Measurements from ENCODE around the gene TCP1. TPM values are rescaled to one million over a fixed set of nuclear protein-coding genes. Genes with fewer than 3 reads are reported as not detected.

TCP1 gene
- total RNA-seq, 1 donor from 2014 or later, result 213 TPM

GRCh38 chr6:159823953-159824352, 34.6 kb upstream of the TCP1 start:
- Mint-ChIP-seq H3K27me3 (ENCODE audit: unreplicated experiment) (peaks cover 9% of the 10 kb centered on the region), H3K36me3 (ENCODE audit: low read depth, unreplicated experiment) (peaks cover 7% of the 10 kb centered on the region), H3K27ac (ENCODE audit: unreplicated experiment) (no peak overlapping the region), H3K9me3 (ENCODE audit: unreplicated experiment) (no peaks in the 10 kb centered on the region), H3K4me3 (ENCODE audit: unreplicated experiment) (no peak overlapping the region), H3K4me1 (ENCODE audit: unreplicated experiment) (peaks cover 5% of the 10 kb centered on the region)
- no peak for TF ChIP-seq CTCF (IDR thresholded peaks at IDR 0.05; ENCODE audit: unreplicated experiment)
- DNase-seq (ENCODE audit: low spot score), result no peak

GRCh38 chr6:159821726-159822125, 32.3 kb upstream of the TCP1 start:
- peaks cover 5% of the 10 kb centered on the region for H3K4me1 Mint-ChIP-seq (ENCODE audit: unreplicated experiment)
- no peak for TF ChIP-seq CTCF (IDR thresholded peaks at IDR 0.05; ENCODE audit: unreplicated experiment)

GRCh38 chr6:159821122-159821521, 31.7 kb upstream of the TCP1 start:
- H3K4me1 Mint-ChIP-seq (ENCODE audit: unreplicated experiment), result peaks cover 5% of the 10 kb centered on the region
- H3K4me3 Mint-ChIP-seq (ENCODE audit: unreplicated experiment), result no peak overlapping the region
- H3K27ac Mint-ChIP-seq (ENCODE audit: unreplicated experiment), result no peak overlapping the region
- H3K9me3 Mint-ChIP-seq (ENCODE audit: unreplicated experiment), result no peaks in the 10 kb centered on the region
- peaks cover 11% of the 10 kb centered on the region for H3K27me3 Mint-ChIP-seq (ENCODE audit: unreplicated experiment)
- no peak for DNase-seq (ENCODE audit: low spot score)
- peaks cover 7% of the 10 kb centered on the region for H3K36me3 Mint-ChIP-seq (ENCODE audit: low read depth, unreplicated experiment)
- no peak for TF ChIP-seq CTCF (IDR thresholded peaks at IDR 0.05; ENCODE audit: unreplicated experiment)

More at GRCh38 chr6:159821726-159822125, 32.3 kb upstream of the TCP1 start:
- peaks cover 11% of the 10 kb centered on the region for H3K27me3 Mint-ChIP-seq (ENCODE audit: unreplicated experiment)
- H3K4me3 Mint-ChIP-seq (ENCODE audit: unreplicated experiment), result no peak overlapping the region
- H3K27ac Mint-ChIP-seq (ENCODE audit: unreplicated experiment), result no peak overlapping the region
- H3K36me3 Mint-ChIP-seq (ENCODE audit: low read depth, unreplicated experiment), result peaks cover 7% of the 10 kb centered on the region
- DNase-seq (ENCODE audit: low spot score), result no peak
- H3K9me3 Mint-ChIP-seq (ENCODE audit: unreplicated experiment), result no peaks in the 10 kb centered on the region

GRCh38 chr6:159819932-159820640, 30.7 kb upstream of the TCP1 start:
- H3K4me1 Mint-ChIP-seq (ENCODE audit: unreplicated experiment), result peaks cover 5% of the 10 kb centered on the region
- H3K4me3 Mint-ChIP-seq (ENCODE audit: unreplicated experiment), result no peak overlapping the region
- no peaks in the 10 kb centered on the region for H3K9me3 Mint-ChIP-seq (ENCODE audit: unreplicated experiment)
- H3K36me3 Mint-ChIP-seq (ENCODE audit: low read depth, unreplicated experiment), result peaks cover 7% of the 10 kb centered on the region
- no peak for TF ChIP-seq CTCF (IDR thresholded peaks at IDR 0.05; ENCODE audit: unreplicated experiment)
- no peak overlapping the region for H3K27ac Mint-ChIP-seq (ENCODE audit: unreplicated experiment)
- no peak for DNase-seq (ENCODE audit: low spot score)
- peaks cover 12% of the 10 kb centered on the region for H3K27me3 Mint-ChIP-seq (ENCODE audit: unreplicated experiment)

- DNase-seq (ENCODE audit: low spot score), result no peak
- Mint-ChIP-seq H3K9me3 (ENCODE audit: unreplicated experiment) (no peaks in the 10 kb centered on the region), H3K4me3 (ENCODE audit: unreplicated experiment) (no peak overlapping the region), H3K36me3 (ENCODE audit: low read depth, unreplicated experiment) (peaks cover 7% of the 10 kb centered on the region), H3K27ac (ENCODE audit: unreplicated experiment) (no peak overlapping the region), H3K27me3 (ENCODE audit: unreplicated experiment) (peaks cover 13% of the 10 kb centered on the region), H3K4me1 (ENCODE audit: unreplicated experiment) (peaks cover 5% of the 10 kb centered on the region)
- no peak for TF ChIP-seq CTCF (IDR thresholded peaks at IDR 0.05; ENCODE audit: unreplicated experiment)
Observed at GRCh38 chr6:159819098-159819497, 29.7 kb upstream of the TCP1 start.
